H1 (cell line): Measurements from ENCODE around the gene OXNAD1.

ENCODE experiments used
- CTCF ChIP-seq, 3 experiments: IDR thresholded peaks; 1 replicate in 2 of 3; 2 replicates in 1 of 3; pipeline versions ENCODE4 v1.5.1 to v1.6.1; 2011; ENCODE audit warnings: low read length in 3 of 3, mild to moderate bottlenecking in 3 of 3, inconsistent platforms in 2 of 3, low read depth in 1 of 3, moderate library complexity in 1 of 3; ENCODE audit not compliant: insufficient read depth in 1 of 3; ENCODE audit errors: control extremely low read depth in 1 of 3
- EZH2 ChIP-seq: fragments of 200-600 bp; sonication (generic); IDR thresholded peaks from 2 replicates; pipeline ENCODE4 v1.7.1; 2012; ENCODE audit warnings: low read depth, mild to moderate bottlenecking, moderate library complexity, low read length, inconsistent platforms; ENCODE audit not compliant: severe bottlenecking
- GABPA ChIP-seq: IDR thresholded peaks from 2 replicates; pipeline ENCODE4 v1.6.1; 2011; ENCODE audit warnings: mild to moderate bottlenecking, low read length, moderate library complexity, borderline replicate concordance; ENCODE audit not compliant: insufficient read depth
- TAF1 ChIP-seq: IDR thresholded peaks from 2 replicates; pipeline ENCODE4 v1.6.1; 2011; ENCODE audit warnings: mild to moderate bottlenecking, low read depth, low read length

GRCh38 chr3:16231983-16232382 lies 33.0 kb upstream of the OXNAD1 start:
- TF ChIP-seq CTCF (IDR thresholded peaks at IDR 0.05; ENCODE audit: control extremely low read depth in 1 of 3, insufficient read depth in 1 of 3, low read depth in 1 of 3, low read length in 3 of 3) = no peak
- no peak for TF ChIP-seq EZH2
- no peak for TF ChIP-seq TAF1
- no peak for TF ChIP-seq GABPA
